K562 (cell line): ENCODE data around the gene TMEM214. TPM values are rescaled to one million over a fixed set of nuclear protein-coding genes. Genes with fewer than 3 reads are reported as not detected.
A peak's percentile ranks its signal among the peaks of the same experiment; 100 is the strongest.

ENCODE experiments used
- FOXK1 ChIP-seq: sonication (generic); formaldehyde crosslinking; IDR thresholded peaks from 2 replicates; pipeline ENCODE4 v1.8.0; 2022; ENCODE audit warnings: missing genetic modification reagents, mild to moderate bottlenecking, borderline replicate concordance
- KAT7 ChIP-seq: sonication (generic); formaldehyde crosslinking; IDR thresholded peaks from 2 replicates; pipeline ENCODE4 v1.8.0; 2022; ENCODE audit warnings: missing genetic modification reagents, mild to moderate bottlenecking, borderline replicate concordance
- MBD2 ChIP-seq: sonication (generic); IDR thresholded peaks from 2 replicates; pipeline ENCODE4 v1.6.1; 2016; ENCODE audit warnings: low read depth, borderline replicate concordance
- MTA3 ChIP-seq: fragments of 450-650 bp; formaldehyde crosslinking; IDR thresholded peaks from 2 replicates; pipeline ENCODE4 v1.6.1; 2017; ENCODE audit warnings: mild to moderate bottlenecking, borderline replicate concordance
- PHF21A ChIP-seq: fragments of 450-650 bp; IDR thresholded peaks from 2 replicates; pipeline ENCODE4 v1.6.1; 2017; ENCODE audit warnings: low read depth, borderline replicate concordance
- POLR2G ChIP-seq: fragments of 200-400 bp; formaldehyde crosslinking; IDR thresholded peaks from 2 replicates; pipeline ENCODE4 v1.6.1; 2017; ENCODE audit warnings: low read depth, mild to moderate bottlenecking, antibody characterized with exemption, low read length, moderate library complexity
- RBFOX2 ChIP-seq: fragments of 200-400 bp; formaldehyde crosslinking; IDR thresholded peaks from 2 replicates; pipeline ENCODE4 v1.6.1; 2017; ENCODE audit warnings: low read depth, mild to moderate bottlenecking, low read length, moderate library complexity
- SMAD4 ChIP-seq: fragments of 250-450 bp; sonication (Bioruptor Pico); conservative IDR thresholded peaks from 2 replicates; pipeline ENCODE4 v1.8.0; 2021; ENCODE audit warnings: inconsistent platforms, mild to moderate bottlenecking, moderate library complexity
- TOE1 ChIP-seq, 2 experiments: fragments of 450-650 bp in 1 of 2; sonication (generic) in 1 of 2; formaldehyde crosslinking in 1 of 2; IDR thresholded peaks; 2 replicates each; pipeline versions ENCODE4 v1.7.1 to v1.8.0; 2016 to 2022; ENCODE audit warnings: borderline replicate concordance in 2 of 2, mild to moderate bottlenecking in 2 of 2, antibody characterized with exemption in 1 of 2, inconsistent platforms in 1 of 2, low read depth in 1 of 2, missing genetic modification reagents in 1 of 2, moderate library complexity in 1 of 2
- YY1 ChIP-seq, 3 experiments: IDR thresholded peaks; 2 replicates each; pipeline ENCODE4 v1.6.1; 2011; ENCODE audit warnings: low read length in 2 of 3, mild to moderate bottlenecking in 2 of 3, moderate library complexity in 2 of 3, borderline replicate concordance in 1 of 3, control low read depth in 1 of 3, low read depth in 1 of 3; ENCODE audit not compliant: insufficient read depth in 3 of 3, insufficient replicate concordance in 2 of 3, control insufficient read depth in 1 of 3, insufficient read length in 1 of 3; ENCODE audit errors: extremely low read depth in 1 of 3
- ZZZ3 ChIP-seq: fragments of 450-650 bp; IDR thresholded peaks from 2 replicates; pipeline ENCODE4 v1.6.1; 2016; ENCODE audit warnings: antibody characterized with exemption, mild to moderate bottlenecking, moderate library complexity
- polyA plus RNA-seq, 8 experiments: library from polyadenylated mRNA; depleted of rRNA in 4 of 8; stranded (reverse) in 5 of 8; unstranded in 3 of 8; fragments of >200 nt; fragmentation: Nextera tagmentation in 2 of 8; fragmentation: Illumina TruSeq in 1 of 8; extraction: Ambion mirVana in 2 of 8; extraction: Trizol in 1 of 8; gene quantifications; 2 replicates each; pipeline versions ENCODE4 v1.2.1 to v1.2.3, GENCODE V29; 2011 to 2014; ENCODE audit warnings: inconsistent platforms in 1 of 8, missing spikeins in 1 of 8
- total RNA-seq, 7 experiments: library from RNA; depleted of rRNA in 6 of 7; stranded (reverse); fragments of >200 nt in 6 of 7; fragmentation: Illumina TruSeq in 2 of 7; extraction: Trizol in 2 of 7; gene quantifications; 2 replicates each; pipeline versions ENCODE4 v1.2.1 to v1.2.3, GENCODE V29; 2011 to 2021; ENCODE audit warnings: low replicate concordance in 1 of 7
- TF ChIP-seq, protein P1 (sequence below): fragments of 250-450 bp; sonication (Bioruptor Pico); IDR thresholded peaks from 2 replicates; pipeline ENCODE4 v1.5.0; 2021; ENCODE audit warnings: mild to moderate bottlenecking, moderate library complexity

Gene TMEM214
- total and polyA plus RNA-seq, 9 of the 15 experiments (the other 6 are each of a cell fraction or from before 2014, with no cell fraction given): 11.4 to 81.4 (median 44.1) TPM

DNA sequence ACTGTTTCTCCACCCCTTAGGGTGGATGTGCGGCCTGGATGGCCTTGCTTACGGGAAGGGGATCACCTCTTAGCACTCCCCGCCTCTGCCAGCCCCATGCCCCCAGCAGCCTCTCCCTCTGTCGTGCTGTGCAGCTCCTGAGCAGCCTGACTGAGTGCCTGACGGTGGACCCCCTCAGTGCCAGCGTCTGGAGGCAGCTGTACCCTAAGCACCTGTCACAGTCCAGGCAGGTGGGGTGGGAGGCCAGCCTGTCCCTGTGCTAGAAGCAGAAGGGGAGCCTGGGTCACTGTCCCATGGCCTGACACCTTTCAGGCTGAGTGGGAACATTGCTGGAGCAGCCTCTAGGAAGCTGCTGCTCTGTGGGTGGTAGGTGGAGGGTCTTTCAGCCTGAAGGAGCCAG lies 5.2 kb downstream of the TMEM214 start (continued):
- TF ChIP-seq TOE1 (IDR thresholded peaks at IDR 0.05; ENCODE audit: borderline replicate concordance): no peak
- no peak for TF ChIP-seq TOE1 (CRISPR knock-in tag; IDR thresholded peaks at IDR 0.05; ENCODE audit: borderline replicate concordance, low read depth)
- TF ChIP-seq FOXK1 (CRISPR knock-in tag): no peak
- TF ChIP-seq MBD2: no peak
- TF ChIP-seq POLR2G: peak; percentile 49; the same call in 1 of the 2 replicates
- no peak for TF ChIP-seq SMAD4 (CRISPR knock-in tag)
- peak; percentile 55; the same call in 1 of the 2 replicates for TF ChIP-seq RBFOX2
- no peak for TF ChIP-seq MTA3
- TF ChIP-seq, protein P1, sequence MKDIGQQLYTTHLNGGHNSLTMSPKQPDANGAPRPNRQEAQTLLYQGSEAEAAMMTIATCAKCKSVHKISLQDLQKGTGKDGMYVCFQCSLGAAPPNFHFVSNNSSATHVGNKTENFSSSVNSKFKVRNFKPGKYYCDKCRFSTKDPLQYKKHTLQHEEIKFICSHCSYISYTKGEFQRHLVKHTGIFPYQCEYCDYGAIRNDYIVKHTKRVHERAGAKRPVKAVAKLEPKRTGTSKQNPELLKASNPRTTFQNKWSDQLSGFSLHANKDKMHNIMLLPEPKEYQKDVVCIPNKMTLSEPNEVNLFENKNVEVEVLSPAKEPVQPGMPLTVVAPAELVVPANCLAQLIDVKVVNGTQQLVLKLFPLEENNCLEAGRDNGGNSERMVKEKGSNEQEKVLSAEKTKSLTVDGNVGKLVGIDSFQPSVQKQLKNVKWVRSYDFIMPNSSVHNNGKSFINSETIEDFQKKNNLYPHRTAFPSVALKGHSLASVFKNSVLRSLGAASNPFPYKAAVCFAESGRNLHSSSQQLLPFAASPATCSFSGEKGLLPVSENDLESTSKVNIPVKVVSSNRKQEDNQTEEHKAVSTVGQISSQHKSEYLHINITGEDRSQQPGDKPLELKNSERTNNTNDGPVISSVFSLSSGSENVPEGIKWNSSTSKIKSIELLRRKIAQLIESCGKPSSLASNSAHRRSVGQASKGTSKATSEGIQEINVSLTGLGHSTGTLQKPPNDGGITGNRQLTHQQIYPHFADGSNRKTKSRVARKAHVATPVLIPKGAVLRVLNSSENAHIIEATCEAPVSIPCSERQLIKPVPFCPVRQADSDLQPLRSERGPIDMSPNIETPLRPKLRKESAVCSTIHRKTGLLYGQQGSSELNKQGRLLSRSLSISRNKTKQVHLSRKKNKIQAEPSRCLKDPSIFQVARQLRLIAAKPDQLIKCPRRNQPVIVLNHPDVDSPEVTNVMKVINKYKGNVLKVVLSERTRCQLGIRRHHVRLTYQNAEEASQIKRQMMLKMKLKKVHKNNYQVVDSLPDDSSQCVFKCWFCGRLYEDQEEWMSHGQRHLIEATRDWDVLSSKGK: no peak
- no peak for TF ChIP-seq ZZZ3
- no peak for TF ChIP-seq YY1 (IDR thresholded peaks at IDR 0.05; ENCODE audit: borderline replicate concordance in 1 of 3, control insufficient read depth in 1 of 3, extremely low read depth in 1 of 3, insufficient read depth in 3 of 3, insufficient read length in 1 of 3, insufficient replicate concordance in 2 of 3, low read depth in 1 of 3, low read length in 2 of 3)
- no peak for TF ChIP-seq PHF21A
- no peak for TF ChIP-seq KAT7 (CRISPR knock-in tag)
